Fibroblast of skin of right quadriceps (primary cell): ENCODE results near the gene SLC4A1AP.
"Not testable (repeated sequence)": the region's sequence is repeated elsewhere in the genome, so short reads cannot be mapped to it uniquely, and the experiment has no call there.

Experiments
- DNase-seq: peaks from one replicate; pipeline ENCODE4 v3.0.0-alpha.2; 2013

Gene SLC4A1AP, protein sequence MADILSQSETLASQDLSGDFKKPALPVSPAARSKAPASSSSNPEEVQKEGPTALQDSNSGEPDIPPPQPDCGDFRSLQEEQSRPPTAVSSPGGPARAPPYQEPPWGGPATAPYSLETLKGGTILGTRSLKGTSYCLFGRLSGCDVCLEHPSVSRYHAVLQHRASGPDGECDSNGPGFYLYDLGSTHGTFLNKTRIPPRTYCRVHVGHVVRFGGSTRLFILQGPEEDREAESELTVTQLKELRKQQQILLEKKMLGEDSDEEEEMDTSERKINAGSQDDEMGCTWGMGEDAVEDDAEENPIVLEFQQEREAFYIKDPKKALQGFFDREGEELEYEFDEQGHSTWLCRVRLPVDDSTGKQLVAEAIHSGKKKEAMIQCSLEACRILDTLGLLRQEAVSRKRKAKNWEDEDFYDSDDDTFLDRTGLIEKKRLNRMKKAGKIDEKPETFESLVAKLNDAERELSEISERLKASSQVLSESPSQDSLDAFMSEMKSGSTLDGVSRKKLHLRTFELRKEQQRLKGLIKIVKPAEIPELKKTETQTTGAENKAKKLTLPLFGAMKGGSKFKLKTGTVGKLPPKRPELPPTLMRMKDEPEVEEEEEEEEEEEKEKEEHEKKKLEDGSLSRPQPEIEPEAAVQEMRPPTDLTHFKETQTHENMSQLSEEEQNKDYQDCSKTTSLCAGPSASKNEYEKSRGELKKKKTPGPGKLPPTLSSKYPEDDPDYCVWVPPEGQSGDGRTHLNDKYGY

DNA sequence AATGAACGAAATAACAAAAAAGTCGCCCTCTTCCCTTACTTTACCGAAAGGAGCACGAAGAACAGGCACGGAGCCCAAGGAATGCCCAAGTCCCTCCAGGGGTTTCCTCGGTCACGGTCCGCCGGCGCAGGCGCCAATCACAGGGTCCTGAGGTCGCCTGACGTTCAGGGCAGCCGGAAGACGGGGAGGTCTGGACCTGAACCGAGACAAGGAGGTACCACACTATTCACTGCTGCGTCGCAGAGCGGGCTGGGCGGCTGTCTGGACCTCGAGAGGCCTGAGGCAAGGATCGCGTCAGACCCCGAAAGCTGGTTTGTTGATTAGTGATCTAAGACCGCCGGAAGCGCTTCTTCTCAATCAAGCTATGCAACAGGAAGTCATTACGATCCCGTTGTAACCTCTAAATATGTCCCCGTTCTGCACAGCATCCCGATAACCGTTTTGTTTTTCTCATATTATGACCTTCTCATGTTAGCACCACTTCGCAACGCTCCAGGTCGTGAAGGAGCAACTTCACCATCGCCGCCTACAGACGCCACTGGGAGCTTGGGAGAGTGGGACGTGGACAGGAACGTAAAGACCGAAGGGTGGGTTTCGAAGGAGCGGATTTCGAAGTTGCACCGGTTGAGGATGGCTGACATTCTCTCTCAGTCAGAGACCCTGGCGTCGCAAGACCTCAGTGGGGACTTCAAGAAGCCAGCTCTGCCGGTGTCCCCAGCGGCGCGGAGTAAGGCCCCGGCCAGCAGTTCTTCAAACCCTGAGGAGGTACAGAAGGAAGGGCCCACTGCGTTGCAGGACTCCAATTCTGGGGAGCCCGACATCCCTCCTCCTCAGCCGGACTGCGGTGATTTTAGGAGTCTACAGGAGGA, at the start of gene SLC4A1AP, which contains the start of gene SUPT7L:
Gene SLC4A1AP, plus strand, starts transcription at position 605 of the 869 bp plus-strand sequence. Its CDS starts 26 bp downstream, at position 631.
Gene SUPT7L, minus strand, starts transcription at position 330 of the 869 bp plus-strand sequence. CDS start 1,422 bp downstream, outside the sequence.
- peak; percentile 88 for DNase-seq

DNA sequence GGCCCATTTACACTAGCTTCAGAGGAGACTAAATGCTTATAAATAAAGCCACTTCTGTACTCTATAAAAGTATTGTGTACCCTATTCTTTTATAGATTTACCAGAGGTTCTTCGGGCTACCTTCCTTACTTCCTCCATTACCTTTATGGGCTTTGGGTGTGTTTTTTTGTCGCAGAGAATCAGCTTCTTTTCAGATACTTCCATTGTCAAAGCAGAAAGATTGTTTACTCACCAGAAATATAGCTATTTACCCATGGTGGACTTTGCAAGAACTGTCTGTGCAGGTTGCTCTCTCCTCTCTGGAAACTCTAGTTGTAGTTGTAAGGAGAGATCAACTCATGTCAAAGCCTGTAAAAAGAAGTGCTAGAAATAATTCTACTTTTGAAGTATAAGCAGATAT, 49.7 kb upstream of the SLC4A1AP start:
- no peak for DNase-seq

DNA sequence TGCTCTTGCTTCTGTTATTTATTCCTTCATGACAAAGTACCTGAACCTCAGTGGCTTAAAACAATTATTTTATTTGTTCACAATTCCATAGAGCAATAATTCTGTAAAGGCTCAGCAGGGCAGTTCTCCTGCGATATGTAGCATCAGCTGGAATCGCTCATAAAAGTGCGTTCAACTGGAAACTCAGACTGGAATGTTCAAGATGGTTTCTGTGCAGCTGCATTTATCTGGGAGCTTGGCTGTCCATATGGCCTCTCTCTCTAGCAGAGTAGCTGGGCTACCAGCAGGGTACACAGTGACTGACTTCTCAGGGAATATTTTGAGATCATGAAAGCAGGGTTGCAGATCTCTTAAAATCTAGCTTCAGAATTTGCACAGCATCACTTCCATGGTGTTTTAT, 48.4 kb upstream of the SLC4A1AP start:
- no peak for DNase-seq

DNA sequence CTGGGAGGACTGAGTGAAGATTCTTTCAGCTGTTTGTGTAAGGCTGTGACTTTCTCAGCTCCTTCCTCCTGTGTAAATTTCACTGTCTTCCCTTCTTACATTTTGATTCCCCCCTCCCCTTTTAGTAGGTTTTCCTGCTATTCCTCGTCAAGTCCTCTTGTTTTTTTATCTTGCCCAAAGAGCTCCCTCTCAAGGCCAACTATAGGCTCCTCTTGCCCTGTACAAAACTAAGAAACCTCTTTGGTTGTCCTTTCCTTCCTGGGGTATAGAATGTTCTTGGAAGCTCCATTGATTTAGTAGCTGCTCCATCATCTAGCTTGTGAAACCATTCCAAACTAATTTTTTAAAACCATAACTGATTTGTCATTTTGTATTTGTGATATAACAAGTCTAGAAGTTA, 42.2 kb upstream of the SLC4A1AP start:
- DNase-seq = no peak

DNA sequence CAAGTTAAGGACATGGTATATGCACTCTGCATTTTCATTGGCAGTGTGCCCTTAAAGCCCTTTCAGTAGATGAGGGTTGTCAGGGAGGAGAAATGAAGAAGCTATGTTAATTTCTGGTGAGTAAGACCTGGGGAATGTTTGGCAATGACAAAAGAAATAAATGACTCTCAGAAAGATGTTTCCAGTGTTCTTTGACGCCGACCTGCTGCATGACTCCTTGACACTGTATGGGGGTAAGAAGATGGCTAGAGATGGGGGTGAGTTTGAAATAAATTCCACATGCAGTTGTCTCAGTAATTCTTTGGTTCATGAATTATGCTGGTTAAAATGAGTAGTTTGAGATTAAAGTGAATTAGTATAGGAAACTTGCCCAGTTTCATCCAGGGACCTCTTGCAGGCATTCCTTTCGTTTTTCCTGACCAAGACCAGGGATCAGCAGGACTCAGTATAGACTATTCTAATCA, 40.7 kb upstream of the SLC4A1AP start:
- peak; percentile 95 for DNase-seq

DNA sequence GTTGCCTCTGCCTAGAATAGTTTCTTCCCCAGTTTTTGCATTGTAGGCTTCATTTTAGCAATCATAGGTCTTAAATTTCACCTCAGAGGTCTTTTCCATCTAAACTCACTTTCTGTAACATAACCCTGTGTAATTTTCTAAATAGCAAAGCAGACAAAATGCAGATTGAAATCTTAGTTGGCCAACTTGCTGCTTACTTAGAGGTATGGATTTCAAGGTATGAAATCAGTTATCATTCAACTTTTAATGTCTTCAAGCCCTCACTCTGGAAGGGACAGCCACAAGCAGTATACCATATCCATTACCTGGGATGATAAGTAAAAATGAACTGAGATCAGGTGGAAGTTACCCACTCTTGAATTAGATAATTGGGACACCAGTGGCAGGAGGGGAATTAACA, 38.7 kb upstream of the SLC4A1AP start:
- no peak for DNase-seq

DNA sequence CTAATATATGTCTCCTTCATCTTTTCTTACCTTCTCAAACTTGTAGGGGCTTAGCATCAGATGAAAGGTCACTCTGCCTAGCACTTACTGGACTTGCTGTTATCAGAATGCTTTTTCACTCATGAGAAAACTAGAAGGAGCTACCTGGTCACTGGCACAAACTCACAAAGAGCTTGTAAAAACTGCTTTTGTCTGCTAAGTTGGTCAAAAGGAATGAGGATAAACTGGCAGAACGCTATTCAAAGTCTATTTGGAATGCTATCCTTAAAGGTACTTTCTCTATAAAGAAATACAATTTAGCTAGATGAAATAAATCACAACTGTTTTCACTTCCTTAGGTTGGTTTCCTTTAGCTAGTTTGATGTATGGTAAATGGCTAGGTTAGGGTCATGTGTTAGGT, 37.4 kb upstream of the SLC4A1AP start:
- not testable (repeated sequence) for DNase-seq

DNA sequence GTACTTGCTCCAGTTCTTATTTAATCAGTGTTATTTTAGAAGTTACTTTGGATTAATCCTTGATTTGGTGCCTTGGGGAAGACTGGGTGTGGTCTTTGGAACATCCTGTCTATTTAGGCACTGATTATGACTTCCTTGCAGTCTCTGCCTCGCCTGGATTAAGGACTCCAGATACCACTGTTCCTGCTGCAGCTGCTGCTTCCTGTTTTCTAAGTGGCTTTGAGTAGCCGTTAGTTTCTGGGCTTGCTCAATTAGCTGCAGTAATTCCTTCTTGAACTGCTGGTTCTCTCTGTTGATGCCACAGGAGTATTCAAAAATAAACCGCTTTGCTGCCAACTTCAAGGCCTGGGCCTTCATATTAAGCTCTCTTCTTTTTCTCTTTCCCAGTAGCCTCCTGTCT, 36.8 kb upstream of the SLC4A1AP start:
- DNase-seq = not testable (repeated sequence)

DNA sequence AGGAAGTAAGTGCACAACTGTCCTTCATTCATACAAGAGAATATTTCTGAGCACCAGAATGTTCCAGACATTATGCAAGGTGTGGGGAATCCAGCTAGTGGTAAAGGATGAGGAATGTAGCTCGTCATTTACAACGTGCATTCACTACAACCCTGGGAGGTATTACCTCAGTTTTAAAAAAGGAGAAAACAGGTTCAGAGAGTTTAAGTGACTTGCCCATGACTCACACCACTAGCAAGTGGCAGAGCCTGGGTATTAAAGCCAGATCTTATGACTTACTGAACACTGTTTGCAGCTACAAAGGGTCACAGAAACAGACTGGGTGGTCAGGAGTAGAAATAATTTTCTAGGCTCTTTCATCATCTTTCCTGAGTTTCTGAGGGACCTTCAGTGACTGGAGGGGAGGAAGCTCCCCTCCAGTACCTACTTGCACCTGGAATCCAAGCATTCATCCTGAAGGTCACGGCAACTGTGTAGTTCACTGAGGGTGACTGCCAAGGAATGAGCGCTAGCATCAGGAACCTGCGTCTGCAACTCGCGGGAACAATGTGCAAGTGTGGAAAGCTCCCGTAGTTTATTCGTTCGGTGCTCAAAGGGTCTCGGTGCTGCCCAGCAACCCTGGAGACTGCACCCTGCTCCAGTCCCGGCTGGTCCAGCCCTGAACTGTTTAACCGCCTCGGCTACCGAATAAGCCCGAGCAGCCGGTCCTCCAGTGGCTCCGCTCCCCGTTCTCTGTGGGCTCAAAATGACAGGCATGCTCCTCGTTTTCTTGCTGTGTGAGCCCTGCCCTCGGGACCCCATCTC, 35.5 kb upstream of the SLC4A1AP start:
- peak; percentile 89 for DNase-seq

DNA sequence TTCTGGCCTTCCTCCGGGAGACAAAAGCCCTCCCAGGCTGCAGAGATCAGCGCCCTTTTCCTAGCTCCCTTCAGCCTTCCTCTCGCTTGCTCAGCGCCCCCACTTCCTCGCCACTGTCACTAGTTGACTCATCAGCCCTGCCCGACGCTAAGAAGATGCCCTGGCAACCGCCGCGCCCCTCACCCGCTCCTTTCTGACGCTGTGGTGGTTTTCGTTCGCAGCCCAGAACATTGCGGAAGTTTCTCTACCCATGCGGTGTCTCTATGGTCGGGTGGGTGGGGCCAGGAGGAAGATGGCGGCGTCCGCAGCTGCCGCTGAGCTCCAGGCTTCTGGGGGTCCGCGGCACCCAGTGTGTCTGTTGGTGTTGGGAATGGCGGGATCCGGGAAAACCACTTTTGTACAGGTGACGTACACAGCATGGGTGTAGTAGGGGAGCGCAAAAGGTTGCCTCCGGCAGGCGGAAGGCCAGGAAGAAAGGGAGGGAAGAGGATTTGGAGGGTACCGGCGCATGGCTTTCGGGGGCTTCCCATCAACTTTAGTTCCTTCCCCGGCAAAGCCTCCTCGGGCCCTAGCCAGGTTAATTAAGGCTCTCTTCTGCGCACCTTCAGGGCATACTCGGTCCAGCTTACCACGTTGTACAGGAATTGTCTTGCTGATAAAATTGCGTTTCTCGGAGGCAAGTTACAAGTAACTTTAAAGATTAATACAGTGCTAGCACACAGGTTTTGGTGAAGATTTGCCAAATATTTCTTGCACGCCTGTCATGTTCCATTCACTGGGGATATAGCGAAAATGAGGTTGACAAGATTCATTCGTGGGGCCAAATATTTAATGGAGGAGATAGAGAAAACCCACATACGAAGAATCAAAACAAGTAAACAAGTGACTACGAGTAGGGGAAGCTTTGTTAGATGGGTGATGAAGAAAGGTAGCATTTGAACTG, 34.7 kb upstream of the SLC4A1AP start, which contains the start of the genes CCDC121 and GPN1:
Gene CCDC121, minus strand, starts transcription at position 246 of the 943 bp plus-strand sequence. CDS start 1,213 bp downstream, outside the sequence.
Gene GPN1, plus strand, starts transcription at position 284 of the 943 bp plus-strand sequence. Its CDS starts 9 bp downstream, at position 293.
- DNase-seq = peak; percentile 93

DNA sequence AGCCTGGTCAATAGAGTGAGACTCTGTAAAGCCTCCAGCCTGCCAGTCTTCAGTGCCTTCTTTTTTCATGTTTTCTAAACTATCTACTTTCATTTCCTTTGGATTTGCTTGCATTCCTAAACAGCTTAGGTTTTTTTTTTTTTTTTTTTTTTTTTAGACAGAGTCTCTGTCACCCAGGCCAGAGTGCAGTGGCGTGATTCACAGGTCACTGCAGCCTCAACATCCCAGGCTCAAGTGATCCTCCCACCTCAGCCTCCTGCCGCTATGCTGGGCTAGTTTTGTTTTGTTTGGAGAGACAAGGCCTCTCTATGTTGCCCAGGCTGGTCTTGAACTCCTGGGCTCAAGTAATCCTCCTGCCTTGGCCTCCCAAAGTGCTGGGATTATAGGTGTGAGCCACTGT, 33.4 kb upstream of the SLC4A1AP start:
- not testable (repeated sequence) for DNase-seq

DNA sequence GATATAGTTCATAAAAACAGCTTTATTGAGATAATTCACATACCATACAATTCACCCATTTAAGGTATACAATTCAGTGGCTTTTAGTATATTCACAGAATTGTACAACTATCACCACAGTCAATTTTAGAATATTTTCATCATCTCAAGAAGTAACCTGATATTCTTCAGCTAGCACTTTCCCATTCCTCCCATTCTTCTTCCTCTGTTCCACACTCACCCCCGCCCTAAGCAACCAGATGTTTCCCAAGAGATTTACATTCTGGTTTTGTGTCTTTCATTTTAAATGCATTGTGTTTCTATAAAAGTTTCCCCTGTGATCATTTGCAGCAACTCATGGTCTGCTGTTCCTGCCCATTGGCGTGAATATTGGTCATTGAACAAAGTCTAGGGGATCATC, 29.4 kb upstream of the SLC4A1AP start:
- no peak for DNase-seq

DNA sequence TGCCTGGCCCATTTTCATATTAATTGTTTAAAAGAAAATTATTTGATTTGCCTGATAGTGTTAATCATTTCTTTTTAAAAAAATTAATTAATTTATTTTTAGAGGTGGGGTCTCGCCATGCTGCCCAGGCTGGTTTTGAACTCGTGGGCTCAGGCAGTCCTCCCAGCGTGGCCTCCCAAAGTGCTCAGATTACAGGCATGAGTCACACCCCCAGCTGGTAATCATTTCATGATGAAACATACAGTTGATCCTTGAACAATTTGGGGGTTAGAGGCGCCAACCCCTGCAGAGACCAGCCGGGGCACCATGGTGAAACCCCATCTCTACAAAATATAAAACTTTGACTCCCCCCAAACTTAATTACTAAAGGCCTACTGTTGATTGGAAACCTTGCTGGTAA, 26.9 kb upstream of the SLC4A1AP start:
- peak; percentile 31 for DNase-seq

DNA sequence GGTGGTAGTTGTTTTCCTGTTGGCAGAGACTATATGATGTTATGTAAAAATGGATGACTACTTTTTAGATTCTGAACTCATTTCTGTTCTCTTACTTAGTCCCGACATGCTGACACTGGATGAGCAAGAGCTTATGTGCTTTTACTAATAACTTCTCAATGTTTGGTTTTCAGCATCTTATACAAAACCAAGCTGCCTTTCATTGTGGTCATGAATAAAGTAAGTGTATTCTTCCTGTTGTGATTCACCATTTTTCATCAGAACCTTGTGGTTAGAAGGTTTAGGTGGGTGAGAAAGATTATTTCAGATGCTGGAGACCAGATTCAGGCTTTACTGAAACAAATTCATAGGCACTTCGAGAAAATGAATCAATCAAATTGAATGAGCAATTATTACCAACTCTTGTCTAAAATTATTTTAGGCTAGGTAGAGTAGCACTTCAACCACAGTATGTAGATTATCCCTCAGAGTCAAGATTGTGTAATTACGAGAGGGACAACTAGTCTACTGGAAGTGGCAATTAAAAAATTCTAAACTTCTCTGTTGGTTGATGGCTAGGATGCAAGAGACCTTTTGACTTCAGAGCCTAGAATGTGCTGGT, 25.6 kb upstream of the SLC4A1AP start:
- DNase-seq = peak; percentile 92

DNA sequence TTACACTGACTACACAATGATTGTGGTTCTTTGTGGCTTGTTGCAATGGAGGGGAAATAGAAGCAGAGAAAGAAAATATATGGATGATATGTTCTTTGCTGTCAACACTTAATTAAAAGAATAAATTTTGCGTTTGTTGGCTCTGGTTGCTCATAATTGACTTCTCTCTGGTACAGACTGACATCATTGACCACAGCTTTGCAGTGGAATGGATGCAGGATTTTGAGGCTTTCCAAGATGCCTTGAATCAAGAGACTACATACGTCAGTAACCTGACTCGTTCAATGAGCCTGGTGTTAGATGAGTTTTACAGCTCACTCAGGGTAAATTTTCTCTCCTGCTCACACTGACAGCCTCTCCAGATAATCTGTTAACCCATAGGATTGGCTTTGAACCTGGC, 25.0 kb upstream of the SLC4A1AP start:
- peak; percentile 97 for DNase-seq

DNA sequence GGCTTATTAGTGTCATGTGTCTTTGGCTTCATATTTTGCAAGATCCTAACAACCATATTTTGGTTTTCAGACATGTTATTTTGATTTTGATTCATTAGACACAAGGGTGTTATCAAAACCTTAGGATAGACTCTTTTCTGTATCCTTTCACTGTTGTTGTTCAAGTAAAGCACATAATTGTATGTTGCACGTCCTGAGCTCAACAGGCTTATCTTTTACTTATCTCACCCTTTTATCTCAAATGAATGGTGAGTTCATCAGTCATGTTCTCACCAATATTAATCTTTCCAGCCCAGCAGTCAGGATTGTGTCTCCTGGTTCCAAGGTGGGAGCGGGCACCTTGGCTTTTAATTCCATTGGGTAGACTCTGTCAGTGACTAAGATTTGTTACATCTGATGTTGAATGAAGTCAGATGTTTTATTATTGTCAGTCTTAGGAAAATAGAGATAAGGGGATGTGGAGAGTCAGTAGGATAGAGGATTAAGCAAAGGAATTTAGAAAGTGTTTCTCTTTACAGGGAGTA, 22.9 kb upstream of the SLC4A1AP start:
- DNase-seq = no peak

DNA sequence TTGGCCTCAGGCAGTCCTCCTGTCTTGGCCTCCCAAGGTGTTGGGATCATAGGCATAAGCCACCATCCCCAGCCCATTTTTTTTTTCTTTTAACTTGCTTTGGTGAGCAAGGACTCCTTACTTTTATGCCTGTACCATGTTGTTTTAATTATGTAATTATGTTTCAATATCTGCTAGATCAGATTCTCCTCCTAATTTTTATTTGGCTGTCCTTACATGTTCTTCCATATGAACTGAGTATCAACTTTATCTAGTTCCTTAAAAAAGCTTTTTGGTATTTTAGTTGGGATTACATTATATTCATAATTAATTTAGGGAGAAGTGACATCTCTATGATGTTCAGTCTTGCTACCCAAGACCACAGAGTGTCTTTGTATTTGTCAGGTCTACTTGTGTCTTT, 18.5 kb upstream of the SLC4A1AP start:
- DNase-seq = no peak

DNA sequence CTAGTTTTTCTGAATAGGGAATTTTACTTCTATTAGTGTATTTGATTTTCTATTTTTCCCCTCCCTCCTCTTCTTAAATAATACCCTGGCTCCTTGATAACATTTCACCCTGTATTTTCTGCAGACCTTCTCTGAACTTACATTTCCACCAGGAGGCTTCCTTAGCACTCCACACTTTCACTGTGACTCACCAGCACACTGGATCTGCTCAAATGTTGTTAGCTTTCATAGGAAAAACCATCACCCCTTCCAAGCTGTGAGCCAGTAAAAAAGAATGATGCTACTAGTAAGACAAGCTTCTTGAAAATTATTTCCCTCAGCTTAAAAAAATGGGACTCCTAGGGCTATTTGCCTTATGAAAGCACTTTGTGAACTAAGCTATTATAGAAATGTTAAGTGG, 16.4 kb upstream of the SLC4A1AP start:
- peak; percentile 17 for DNase-seq

DNA sequence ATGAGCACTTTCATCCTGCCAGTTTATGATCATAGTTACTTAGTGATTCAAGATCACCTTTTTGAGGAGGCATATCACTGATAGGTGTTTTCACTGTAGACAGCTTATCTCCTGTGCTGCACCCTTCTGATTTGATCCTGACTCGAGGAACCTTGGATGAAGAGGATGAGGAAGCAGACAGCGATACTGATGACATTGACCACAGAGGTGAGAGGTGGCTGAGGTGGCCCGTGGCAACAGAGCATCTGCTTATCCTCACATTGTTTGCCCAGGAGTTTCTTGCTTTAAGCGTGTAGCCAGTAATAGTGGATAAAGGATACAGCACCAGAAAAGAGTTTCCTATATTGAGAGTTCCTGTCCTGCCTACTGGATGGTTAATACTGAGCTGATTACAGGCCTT, 16.0 kb upstream of the SLC4A1AP start:
- no peak for DNase-seq

DNA sequence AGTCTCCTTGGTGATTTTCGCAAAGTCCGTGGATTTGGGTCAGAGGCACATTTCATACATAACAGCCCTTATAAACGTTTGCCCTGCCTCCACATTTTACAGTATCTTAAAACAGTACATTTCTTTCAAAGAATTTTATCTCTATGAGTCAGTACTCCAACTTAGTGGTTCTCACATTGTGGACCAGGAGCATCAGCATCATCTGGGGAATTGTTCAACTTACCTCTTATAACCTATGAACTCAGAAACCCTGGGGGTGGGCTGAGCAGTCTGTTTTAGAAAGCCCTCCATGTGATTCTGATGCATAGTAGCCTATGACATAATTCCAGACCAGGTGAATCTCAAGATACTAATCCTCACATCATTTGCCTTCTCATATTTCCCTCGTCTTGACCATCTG, 12.6 kb upstream of the SLC4A1AP start:
- no peak for DNase-seq
